ENCODE results near the gene OPTN. TPM values are rescaled to one million over a fixed set of nuclear protein-coding genes. Genes with fewer than 3 reads are reported as not detected.
"Not testable (repeated sequence)": the region's sequence is repeated elsewhere in the genome, so short reads cannot be mapped to it uniquely, and the experiment has no call there.

Gene OPTN
- total RNA-seq, 6 donors from 2014 or later: 35.3 to 60.1 (median 52.2) TPM

GRCh38 chr10:13079776-13080050, 20.2 kb upstream of the OPTN start:
- H3K4me3 ChIP-seq: no peak overlapping the region
- no peaks in the 10 kb centered on the region for H3K36me3 ChIP-seq
- WGBS, 2 donors: 43 to 44% methylated on average over 2 of the region's 2 CpGs
- no peaks in the 10 kb centered on the region for H3K27me3 ChIP-seq
- no peaks in the 10 kb centered on the region for H3K4me1 ChIP-seq
- peaks cover 7 to 47% (median 35%) of the 10 kb centered on the region in 4 donors for H3K9me3 ChIP-seq
- no peak for TF ChIP-seq EP300 (IDR thresholded peaks at IDR 0.05)
- TF ChIP-seq POLR2AphosphoS5 (IDR thresholded peaks at IDR 0.05): no peak
- TF ChIP-seq CTCF (IDR thresholded peaks at IDR 0.05): no peak
- TF ChIP-seq POLR2A (IDR thresholded peaks at IDR 0.05): no peak
- ATAC-seq (ENCODE audit: low FRiP score in 2 of 2) (no peak), DNase-seq (no peak)
- no peak overlapping the region for H3K27ac ChIP-seq

- no peaks in the 10 kb centered on the region for H3K27me3 ChIP-seq
- H3K27ac ChIP-seq: no peak overlapping the region
- H3K36me3 ChIP-seq: no peaks in the 10 kb centered on the region
- no peak overlapping the region for H3K4me3 ChIP-seq
- WGBS, 2 donors: 85 to 90% methylated on average over 6 to 7 of the region's 7 CpGs
- no peak for ATAC-seq (ENCODE audit: low FRiP score in 2 of 2)
- peaks cover 7 to 55% (median 42%) of the 10 kb centered on the region in 4 donors for H3K9me3 ChIP-seq
- DNase-seq: no peak
- H3K4me1 ChIP-seq: no peaks in the 10 kb centered on the region
- no peak for TF ChIP-seq POLR2AphosphoS5 (IDR thresholded peaks at IDR 0.05)
- TF ChIP-seq CTCF (IDR thresholded peaks at IDR 0.05): no peak
- no peak for TF ChIP-seq EP300 (IDR thresholded peaks at IDR 0.05)
Observed at GRCh38 chr10:13080643-13081042, 19.3 kb upstream of the OPTN start.

GRCh38 chr10:13083700-13084099, 16.3 kb upstream of the OPTN start:
- WGBS, 2 donors: 93 to 96% methylated on average over 3 of the region's 3 CpGs
- not testable (repeated sequence) for H3K36me3 ChIP-seq; H3K27me3 ChIP-seq; ATAC-seq (ENCODE audit: low FRiP score in 2 of 2); H3K4me3 ChIP-seq; H3K27ac ChIP-seq; H3K4me1 ChIP-seq; DNase-seq
- peaks cover 7 to 52% (median 41%) of the 10 kb centered on the region in 4 donors for H3K9me3 ChIP-seq

- Histone ChIP-seq H3K36me3 (no peaks in the 10 kb centered on the region), H3K27me3 (no peaks in the 10 kb centered on the region), H3K4me1 (no peaks in the 10 kb centered on the region), H3K9me3 (peaks cover 7 to 32% (median 29%) of the 10 kb centered on the region in 4 donors), H3K4me3 (no peak overlapping the region), H3K27ac (no peak overlapping the region)
- ATAC-seq (ENCODE audit: low FRiP score in 2 of 2) (no peak), DNase-seq (no peak)
- TF ChIP-seq POLR2A (IDR thresholded peaks at IDR 0.05) (no peak), CTCF (IDR thresholded peaks at IDR 0.05) (no peak), EP300 (IDR thresholded peaks at IDR 0.05) (no peak), POLR2AphosphoS5 (IDR thresholded peaks at IDR 0.05) (no peak)
- 98 to 100% methylated on average over 1 of the region's 1 CpG for WGBS, 2 donors
Observed at GRCh38 chr10:13086056-13086455, 13.9 kb upstream of the OPTN start.

- Histone ChIP-seq H3K27ac (no peak overlapping the region), H3K9me3 (peaks cover 7 to 28% (median 26%) of the 10 kb centered on the region in 4 donors), H3K4me3 (no peak overlapping the region), H3K36me3 (no peaks in the 10 kb centered on the region), H3K27me3 (no peaks in the 10 kb centered on the region), H3K4me1 (no peaks in the 10 kb centered on the region)
- no peak for ATAC-seq (ENCODE audit: low FRiP score in 2 of 2)
- WGBS, 2 donors: 96% methylated on average over 4 of the region's 4 CpGs
- no peak for DNase-seq
- TF ChIP-seq POLR2A (IDR thresholded peaks at IDR 0.05): no peak
- TF ChIP-seq EP300 (IDR thresholded peaks at IDR 0.05): no peak
- TF ChIP-seq POLR2AphosphoS5 (IDR thresholded peaks at IDR 0.05): no peak
- TF ChIP-seq CTCF (IDR thresholded peaks at IDR 0.05): no peak
Observed at GRCh38 chr10:13087601-13087985, 12.4 kb upstream of the OPTN start.

All from upper lobe of left lung (tissue), 6 donors.